Neuronal stem cell (in vitro differentiated cells): ENCODE results near the gene ENTPD2.
A peak's percentile ranks its signal among the peaks of the same experiment; 100 is the strongest.

Experiments
- DNase-seq: peaks from one replicate; pipeline ENCODE4 v3.0.0-alpha.2; 2013; ENCODE audit warnings: low spot score
- H2AFZ ChIP-seq: one replicate; pipeline ENCODE4 v1.6.1; 2013; ENCODE audit warnings: mild to moderate bottlenecking, low read length, inconsistent platforms
- H2AK5ac ChIP-seq: 2 replicates; pipeline ENCODE4 v1.6.1; 2013; ENCODE audit warnings: low read depth, mild to moderate bottlenecking, inconsistent platforms, low read length, moderate library complexity, mixed read lengths
- H2BK120ac ChIP-seq: 2 replicates; pipeline ENCODE4 v1.6.1; 2013; ENCODE audit warnings: low read depth, mild to moderate bottlenecking, inconsistent platforms, low read length, moderate library complexity, mixed read lengths
- H2BK12ac ChIP-seq: one replicate; pipeline ENCODE4 v1.6.1; 2013; ENCODE audit warnings: low read length, inconsistent platforms
- H2BK15ac ChIP-seq: 2 replicates; pipeline ENCODE4 v1.6.1; 2013; ENCODE audit warnings: mild to moderate bottlenecking, low read length, inconsistent platforms, mixed read lengths
- H2BK5ac ChIP-seq: one replicate; pipeline ENCODE4 v1.6.1; 2013; ENCODE audit warnings: inconsistent platforms, mild to moderate bottlenecking, low read length, moderate library complexity
- H3K14ac ChIP-seq: one replicate; pipeline ENCODE4 v1.6.1; 2013; ENCODE audit warnings: low read length, inconsistent platforms
- H3K18ac ChIP-seq: 2 replicates; pipeline ENCODE4 v1.6.1; 2013; ENCODE audit warnings: low read length, inconsistent platforms
- H3K23ac ChIP-seq: 2 replicates; pipeline ENCODE4 v1.6.1; 2013; ENCODE audit warnings: low read depth, mild to moderate bottlenecking, mixed read lengths, low read length, inconsistent platforms; ENCODE audit not compliant: poor library complexity
- H3K27ac ChIP-seq: replicated peaks from 3 replicates; pipeline ENCODE4 v1.5.1; 2013; ENCODE audit warnings: low read length, inconsistent platforms
- H3K27me3 ChIP-seq, 3 experiments: 2 replicates each; pipeline ENCODE4 v1.6.1; 2013; ENCODE audit warnings: low read length in 3 of 3, mild to moderate bottlenecking in 2 of 3, inconsistent platforms in 1 of 3, low read depth in 1 of 3, mixed read lengths in 1 of 3, moderate library complexity in 1 of 3; ENCODE audit not compliant: control insufficient read depth in 3 of 3, insufficient read depth in 3 of 3
- H3K36me3 ChIP-seq, 2 donors: replicated peaks in 1 of 2; 2 replicates each; pipeline ENCODE4 v1.6.1; 2013; ENCODE audit warnings: low read length in 2 of 2; ENCODE audit not compliant: control insufficient read depth in 2 of 2, insufficient read depth in 2 of 2
- H3K4ac ChIP-seq: 2 replicates; pipeline ENCODE4 v1.6.1; 2013; ENCODE audit warnings: inconsistent platforms, mild to moderate bottlenecking, low read length, moderate library complexity
- H3K4me1 ChIP-seq, 2 donors: 1 replicate in 1 of 2; 2 replicates in 1 of 2; pipeline ENCODE4 v1.6.1; 2013; ENCODE audit warnings: low read length in 2 of 2, low read depth in 1 of 2; ENCODE audit not compliant: control insufficient read depth in 2 of 2, insufficient read depth in 1 of 2
- H3K4me2 ChIP-seq: one replicate; pipeline ENCODE4 v1.6.1; 2013; ENCODE audit warnings: mild to moderate bottlenecking, low read length, inconsistent platforms; ENCODE audit not compliant: insufficient read depth, poor library complexity, severe bottlenecking
- H3K4me3 ChIP-seq, 2 donors: 2 replicates each; pipeline ENCODE4 v1.5.1; 2013; ENCODE audit warnings: low read length in 2 of 2, mild to moderate bottlenecking in 2 of 2, inconsistent platforms in 1 of 2, moderate library complexity in 1 of 2
- H3K79me1 ChIP-seq: one replicate; pipeline ENCODE4 v1.6.1; 2013; ENCODE audit warnings: low read depth, mild to moderate bottlenecking, inconsistent platforms, low read length, moderate library complexity
- H3K9ac ChIP-seq: one replicate; pipeline ENCODE4 v1.6.1; 2013; ENCODE audit warnings: mild to moderate bottlenecking, low read depth, low read length, inconsistent platforms; ENCODE audit not compliant: poor library complexity
- H3K9me3 ChIP-seq, 2 donors: replicated peaks in 1 of 2; 2 replicates each; pipeline versions ENCODE3 to v1.6.1; 2013; ENCODE audit warnings: low read length in 2 of 2, mild to moderate bottlenecking in 2 of 2, inconsistent platforms in 1 of 2, low read depth in 1 of 2, mixed read lengths in 1 of 2, moderate library complexity in 1 of 2; ENCODE audit not compliant: control insufficient read depth in 2 of 2, insufficient read depth in 1 of 2
- H4K8ac ChIP-seq: one replicate; pipeline ENCODE4 v1.6.1; 2013; ENCODE audit warnings: low read depth, mild to moderate bottlenecking, inconsistent platforms, low read length, moderate library complexity
- H4K91ac ChIP-seq: one replicate; pipeline ENCODE4 v1.6.1; 2013; ENCODE audit warnings: low read length, low read depth, mild to moderate bottlenecking, inconsistent platforms; ENCODE audit not compliant: poor library complexity
- WGBS, 2 donors: extraction: QIAGEN DNeasy Blood & Tissue Kit; methylation state at CpG; one replicate each; pipeline ENCODE4 v1.1.7; 2013; ENCODE audit warnings: missing lambda C conversion rate in 2 of 2, mixed read lengths in 1 of 2; ENCODE audit not compliant: insufficient read length in 2 of 2, insufficient replicate concordance in 1 of 2; ENCODE audit errors: extremely low coverage in 2 of 2; 5-methylcytosine and 5-hydroxymethylcytosine counted together

Gene ENTPD2

DNA sequence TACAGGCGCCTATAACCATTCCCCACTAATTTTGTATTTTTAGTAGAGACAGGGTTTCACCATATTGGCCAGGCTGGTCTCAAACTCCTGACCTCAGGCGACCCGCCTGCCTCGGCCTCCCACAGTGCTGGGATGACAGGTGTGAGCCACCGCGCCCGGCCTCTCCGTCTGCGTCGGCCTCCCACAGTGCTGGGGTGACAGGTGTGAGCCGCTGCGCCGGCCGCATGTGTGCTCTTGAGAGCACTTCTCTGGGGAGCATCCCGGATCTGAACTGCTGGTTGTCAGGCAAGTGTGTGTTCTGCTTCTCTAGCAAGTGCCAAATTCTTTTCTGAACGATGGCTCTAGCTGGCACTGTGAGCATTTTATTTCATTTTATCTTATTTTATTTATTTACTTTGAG is 3.7 kb upstream of the ENTPD2 start:
- no peak overlapping the region for H3K14ac ChIP-seq
- H4K91ac ChIP-seq, result no peak overlapping the region
- DNase-seq, result no peak
- H3K23ac ChIP-seq, result no peak overlapping the region
- no peak overlapping the region for H2AK5ac ChIP-seq
- no peak overlapping the region for H2BK5ac ChIP-seq
- no peak overlapping the region for H3K27ac ChIP-seq
- H3K18ac ChIP-seq, result no peak overlapping the region
- H3K27me3 ChIP-seq, result peaks cover 17 to 56% (median 34%) of the 10 kb centered on the region in 3 experiments
- H3K36me3 ChIP-seq, result no peaks in the 10 kb centered on the region
- H2BK120ac ChIP-seq, result no peak overlapping the region
- H3K4me3 ChIP-seq, result no peak overlapping the region
- WGBS, 2 donors, result no CpG with 5 or more reads among the region's 16 CpGs
- H3K9me3 ChIP-seq, result peaks cover 0 to 1% of the 10 kb centered on the region in 2 donors
- no peak overlapping the region for H4K8ac ChIP-seq
- no peak overlapping the region for H3K4ac ChIP-seq
- H2AFZ ChIP-seq, result no peak overlapping the region
- no peak overlapping the region for H2BK12ac ChIP-seq
- H3K4me1 ChIP-seq, result peaks cover 8 to 13% of the 10 kb centered on the region in 2 donors
- no peak overlapping the region for H3K4me2 ChIP-seq
- no peak overlapping the region for H3K9ac ChIP-seq
- no peak overlapping the region for H2BK15ac ChIP-seq
- H3K79me1 ChIP-seq, result peaks cover 2% of the 10 kb centered on the region

DNA sequence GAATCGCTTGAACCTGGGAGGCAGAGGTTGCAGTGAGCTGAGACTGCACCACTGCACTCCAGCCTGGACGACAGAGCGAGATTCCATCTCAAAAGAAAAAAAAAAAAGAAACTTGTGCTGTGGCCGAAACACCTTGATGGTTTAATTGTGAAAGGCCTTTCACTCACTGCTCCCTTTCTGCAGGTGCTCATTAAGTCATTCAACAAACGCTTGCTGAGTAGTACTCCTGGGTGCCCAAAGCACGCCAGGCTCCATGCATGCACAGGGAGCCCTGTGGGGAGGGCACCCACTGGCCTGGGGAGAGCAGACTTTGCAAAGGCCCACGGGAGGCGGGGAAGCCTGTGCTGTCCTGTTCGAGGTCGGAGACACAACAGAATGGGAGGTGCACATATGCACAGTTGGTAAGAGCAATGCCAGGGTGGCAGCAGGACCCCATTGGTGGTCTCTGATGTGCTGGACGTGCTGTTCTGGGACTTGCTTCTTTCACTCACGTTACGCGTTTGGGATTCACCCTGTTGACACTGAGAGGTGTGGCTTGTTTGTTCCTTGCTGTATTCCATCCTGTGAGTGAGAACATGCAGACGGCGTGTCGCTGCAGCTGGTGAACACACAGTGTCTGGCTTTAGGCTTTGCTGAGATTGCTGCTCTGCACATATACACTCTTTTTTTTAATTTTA is 3.0 kb upstream of the ENTPD2 start:
- Histone ChIP-seq H3K18ac (no peak overlapping the region), H4K91ac (no peak overlapping the region), H3K9me3 (peaks cover 0 to 1% of the 10 kb centered on the region in 2 donors), H2AK5ac (peak overlapping the region; percentile 97), H3K4me3 (no peak overlapping the region), H3K27ac (no peak overlapping the region), H3K4me2 (no peak overlapping the region), H2BK120ac (no peak overlapping the region), H3K79me1 (peaks cover 2% of the 10 kb centered on the region), H3K14ac (peak overlapping the region; percentile 89), H3K9ac (no peak overlapping the region), H4K8ac (no peak overlapping the region), H3K36me3 (no peaks in the 10 kb centered on the region), H3K23ac (peak overlapping the region; percentile 48), H2BK12ac (no peak overlapping the region), H2AFZ (no peak overlapping the region), H2BK5ac (no peak overlapping the region), H3K27me3 (peaks cover 17 to 63% (median 41%) of the 10 kb centered on the region in 3 experiments), H2BK15ac (no peak overlapping the region), H3K4ac (no peak overlapping the region), H3K4me1 (peaks cover 8 to 13% of the 10 kb centered on the region in 2 donors)
- WGBS, 2 donors, result no CpG with 5 or more reads among the region's 17 CpGs
- no peak for DNase-seq

DNA sequence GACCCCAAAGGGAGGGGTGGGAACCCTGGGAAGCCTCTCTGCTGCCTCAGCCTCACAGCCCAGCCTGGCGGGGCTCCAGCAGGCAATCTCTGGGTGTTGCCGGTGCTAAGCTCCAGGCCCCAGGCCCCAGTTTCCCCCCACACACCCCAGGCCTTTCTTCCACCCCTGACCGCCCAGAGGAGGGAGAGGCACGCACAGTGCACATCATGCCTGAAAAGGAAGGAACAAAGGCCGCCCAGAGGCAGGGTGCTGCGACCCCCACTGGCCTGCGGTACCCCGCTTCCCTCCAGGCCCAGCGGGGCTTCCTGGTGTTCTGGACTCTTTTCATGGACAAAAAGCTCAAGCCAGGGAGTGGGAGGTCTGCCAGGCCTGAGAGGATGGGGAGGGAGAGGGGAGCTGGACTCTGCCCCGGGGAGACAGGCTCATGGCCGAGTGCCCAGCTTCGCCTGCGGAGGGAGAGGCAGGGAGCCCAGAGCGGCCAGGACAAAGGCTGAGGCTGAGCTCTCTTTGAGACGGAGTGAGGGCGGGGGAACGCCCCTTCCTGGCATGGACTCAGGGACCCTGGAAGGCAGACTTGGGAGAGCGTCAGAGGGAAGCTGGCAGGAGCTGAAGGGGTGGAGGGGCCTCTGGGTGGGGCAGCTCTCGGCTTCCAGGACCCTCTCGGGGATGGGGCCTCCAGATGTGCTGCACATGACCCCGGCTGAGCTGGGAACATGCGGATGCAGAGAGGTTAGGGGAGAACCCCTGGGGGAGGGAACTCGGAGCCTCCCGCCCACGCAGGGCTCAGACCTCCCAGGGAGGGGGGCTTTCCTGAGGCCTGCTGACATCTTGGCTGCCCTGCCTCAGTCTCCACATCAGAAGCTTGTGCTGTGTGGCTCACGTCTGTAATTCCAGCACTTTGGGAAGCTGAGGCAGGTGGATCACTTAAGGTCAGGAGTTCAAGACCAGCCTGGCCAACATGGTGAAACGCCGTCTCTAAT is 1.8 kb upstream of the ENTPD2 start:
- H3K9ac ChIP-seq, result peak overlapping the region; percentile 81
- no CpG with 5 or more reads among the region's 28 CpGs for WGBS, 2 donors
- no peak overlapping the region for H3K23ac ChIP-seq
- H3K27me3 ChIP-seq, result peaks cover 17 to 75% (median 53%) of the 10 kb centered on the region in 3 experiments
- H3K9me3 ChIP-seq, result peaks cover 0 to 1% of the 10 kb centered on the region in 2 donors
- peak overlapping the region; percentile 90 for H2AFZ ChIP-seq
- peak overlapping the region; percentile 38 for H3K14ac ChIP-seq
- H3K27ac ChIP-seq, result no peak overlapping the region
- H4K8ac ChIP-seq, result no peak overlapping the region
- H3K4ac ChIP-seq, result no peak overlapping the region
- no peak overlapping the region for H4K91ac ChIP-seq
- peak overlapping the region; percentile 76 for H3K18ac ChIP-seq
- H2AK5ac ChIP-seq, result peak overlapping the region; percentile 94
- H2BK5ac ChIP-seq, result no peak overlapping the region
- peaks cover under 1% of the 10 kb centered on the region for H3K79me1 ChIP-seq
- no peak overlapping the region for H3K4me3 ChIP-seq
- peaks cover 8 to 13% of the 10 kb centered on the region in 2 donors for H3K4me1 ChIP-seq
- no peak overlapping the region for H3K4me2 ChIP-seq
- DNase-seq, result no peak
- H3K36me3 ChIP-seq, result no peaks in the 10 kb centered on the region
- peak overlapping the region; percentile 73 for H2BK12ac ChIP-seq
- peak overlapping the region; percentile 96 for H2BK15ac ChIP-seq
- no peak overlapping the region for H2BK120ac ChIP-seq

DNA sequence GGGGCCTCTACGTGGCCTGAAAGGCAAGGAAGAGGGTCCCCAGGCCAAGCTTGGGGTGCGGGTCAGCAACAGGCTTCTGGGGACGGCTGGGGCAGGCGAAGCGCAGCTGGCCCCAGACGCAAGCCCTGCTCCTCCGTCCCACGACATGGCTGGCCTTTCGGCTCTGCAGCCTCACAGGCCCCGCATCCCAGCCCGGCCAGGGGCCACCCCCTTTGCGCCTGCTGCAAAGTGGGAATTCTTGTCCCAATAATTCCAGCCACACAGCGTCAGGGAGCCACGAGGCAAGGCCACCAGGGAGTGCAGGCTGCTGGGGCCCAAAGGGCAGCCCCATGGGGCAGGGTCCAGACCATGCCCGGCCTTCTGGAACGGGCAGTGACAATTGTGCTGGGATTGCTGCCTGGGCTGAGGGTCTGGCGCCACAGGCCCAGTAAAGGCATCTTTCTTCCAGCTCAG is 1.1 kb upstream of the ENTPD2 start:
- Histone ChIP-seq H3K4ac (peak overlapping the region; percentile 23), H3K4me3 (no peak overlapping the region), H4K8ac (no peak overlapping the region), H3K14ac (peak overlapping the region; percentile 5), H2BK12ac (peak overlapping the region; percentile 58), H4K91ac (no peak overlapping the region), H3K9ac (peak overlapping the region; percentile 81), H3K27ac (no peak overlapping the region), H3K4me1 (peaks cover 8 to 13% of the 10 kb centered on the region in 2 donors), H3K79me1 (no peaks in the 10 kb centered on the region), H2BK15ac (peak overlapping the region; percentile 96), H3K4me2 (no peak overlapping the region), H3K27me3 (peaks cover 17 to 82% (median 60%) of the 10 kb centered on the region in 3 experiments), H2AK5ac (peak overlapping the region; percentile 94), H3K9me3 (peaks cover 0 to 1% of the 10 kb centered on the region in 2 donors), H2BK120ac (no peak overlapping the region), H3K36me3 (no peaks in the 10 kb centered on the region), H3K18ac (peak overlapping the region; percentile 76), H2BK5ac (no peak overlapping the region), H2AFZ (peak overlapping the region; percentile 90), H3K23ac (no peak overlapping the region)
- no peak for DNase-seq
- WGBS, 2 donors, result no CpG with 5 or more reads among the region's 17 CpGs
